T-cell (primary cell): Measurements from ENCODE around the gene LILRA6. TPM values are rescaled to one million over a fixed set of nuclear protein-coding genes. Genes with fewer than 3 reads are reported as not detected.
A peak's percentile ranks its signal among the peaks of the same experiment; 100 is the strongest.

Source experiments
- ATAC-seq, 4 experiments: fragments of 200-7000 bp in 3 of 4; fragments of 150-1000 bp in 1 of 4; cut with Tn5 transposase; replicated peaks in 1 of 4; 1 replicate in 3 of 4; 2 replicates in 1 of 4; pipeline ENCODE4 v1.10.0; 2021; ENCODE audit warnings: moderate library complexity in 3 of 4, mild to moderate bottlenecking in 2 of 4, moderate number of reproducible peaks in 1 of 4
- CTCF ChIA-PET, 2 donors: fragments of 300-600 bp; sonication (Branson Sonifier 250); formaldehyde crosslinking; loops; one replicate each; lab custom pipeline; 2022; ENCODE audit warnings: antibody characterized with exemption in 2 of 2; lab: Charles Lee
- POLR2A ChIA-PET, 2 donors: fragments of 300-600 bp; sonication (Branson Sonifier 250); formaldehyde crosslinking; loops; one replicate each; lab custom pipeline; 2022; ENCODE audit warnings: antibody characterized with exemption in 2 of 2; lab: Charles Lee
- DNase-seq, 35 experiments: peaks; one replicate each; pipeline versions ENCODE4 v3.0.0 to v3.0.0-alpha.2; 2013 to 2023
- H3K27ac ChIP-seq: one replicate; pipeline ENCODE4 v1.5.1; 2013; ENCODE audit warnings: low read length
- H3K27me3 ChIP-seq, 2 experiments: replicated peaks in 1 of 2; 1 replicate in 1 of 2; 2 replicates in 1 of 2; pipeline versions ENCODE4 v1.6.1 to v1.7.0; 2013; ENCODE audit warnings: low read length in 1 of 2, mixed read lengths in 1 of 2; ENCODE audit not compliant: control insufficient read depth in 2 of 2, insufficient read depth in 2 of 2; ENCODE audit errors: extremely low read depth in 1 of 2
- H3K36me3 ChIP-seq, 2 donors: 1 replicate in 1 of 2; 2 replicates in 1 of 2; pipeline versions ENCODE4 v1.6.1 to v1.7.0; 2013; ENCODE audit warnings: low read length in 1 of 2; ENCODE audit not compliant: control insufficient read depth in 2 of 2, insufficient read depth in 1 of 2; ENCODE audit errors: extremely low read depth in 1 of 2
- H3K4me1 ChIP-seq, 2 experiments: 1 replicate in 1 of 2; 2 replicates in 1 of 2; pipeline versions ENCODE4 v1.6.1 to v1.7.0; 2013; ENCODE audit warnings: low read length in 2 of 2, mixed read lengths in 1 of 2; ENCODE audit not compliant: insufficient read depth in 2 of 2, control insufficient read depth in 1 of 2; ENCODE audit errors: extremely low read depth in 1 of 2
- H3K4me3 ChIP-seq, 2 donors: 1 replicate in 1 of 2; 2 replicates in 1 of 2; pipeline versions ENCODE4 v1.5.1 to v1.7.0; 2013; ENCODE audit warnings: mild to moderate bottlenecking in 2 of 2, low read length in 1 of 2, moderate library complexity in 1 of 2; ENCODE audit not compliant: control insufficient read depth in 1 of 2; ENCODE audit errors: extremely low read depth in 1 of 2
- H3K9me3 ChIP-seq: 2 replicates; pipeline ENCODE4 v1.7.0; 2013
- H3K27ac Mint-ChIP-seq, 2 donors: one replicate each; pipeline ENCODE4 v1.8.0; 2020 to 2021; ENCODE audit warnings: mild to moderate bottlenecking in 2 of 2, mixed read lengths in 2 of 2
- H3K27me3 Mint-ChIP-seq, 2 donors: one replicate each; pipeline ENCODE4 v1.8.0; 2021 to 2022; ENCODE audit warnings: mixed read lengths in 2 of 2
- H3K36me3 Mint-ChIP-seq: one replicate; pipeline ENCODE4 v1.8.0; 2021; ENCODE audit warnings: mixed read lengths
- H3K4me1 Mint-ChIP-seq, 3 donors: one replicate each; pipeline ENCODE4 v1.8.0; 2020 to 2022; ENCODE audit warnings: mixed read lengths in 3 of 3, mild to moderate bottlenecking in 1 of 3
- H3K4me3 Mint-ChIP-seq, 3 donors: one replicate each; pipeline ENCODE4 v1.8.0; 2020 to 2022; ENCODE audit warnings: mild to moderate bottlenecking in 3 of 3, mixed read lengths in 3 of 3, moderate library complexity in 3 of 3
- H3K9me3 Mint-ChIP-seq, 3 donors: one replicate each; pipeline ENCODE4 v1.8.0; 2020 to 2022; ENCODE audit warnings: mixed read lengths in 3 of 3
- WGBS: methylation state at CpG from one replicate; pipeline ENCODE4 v1.1.5; 2013; ENCODE audit warnings: missing lambda C conversion rate; ENCODE audit not compliant: insufficient coverage; 5-methylcytosine and 5-hydroxymethylcytosine counted together
- total RNA-seq, 35 experiments: library from RNA in 6 of 35; stranded (reverse) in 6 of 35; fragments of 120-200 nt in 1 of 35; gene quantifications; one replicate each; pipeline versions ENCODE4 v1.2.1 to v1.2.4 and lab custom pipeline; 2013 to 2026

LILRA6 gene
- total RNA-seq, 5 donors from 2014 or later (not counting 1 experiment from before 2014, with no cell fraction given) = 0.13 to 0.58 (median 0.43) TPM; not detected in 2

GRCh38 chr19:54203151-54203611, 39.4 kb downstream of the LILRA6 start:
- Mint-ChIP-seq H3K4me3 (peak overlapping the region; percentile 47 to 99 (median 96)), H3K27me3 (no peaks in the 10 kb centered on the region), H3K9me3 (no peaks in the 10 kb centered on the region), H3K4me1 (peaks cover 75 to 80% (median 78%) of the 10 kb centered on the region in 3 donors), H3K36me3 (peaks cover 61% of the 10 kb centered on the region), H3K27ac (peak overlapping the region in 1 of 2 donors; percentile 16)
- H3K4me1 ChIP-seq = peaks cover 24 to 75% of the 10 kb centered on the region in 2 experiments
- DNase-seq (no peak), ATAC-seq (no peak)
- ChIA-PET POLR2A (no interaction called here), CTCF (no interaction called here)
- no peak overlapping the region for H3K27ac ChIP-seq
- H3K36me3 ChIP-seq = peaks cover 19 to 65% of the 10 kb centered on the region in 2 donors
- H3K9me3 ChIP-seq = no peaks in the 10 kb centered on the region
- WGBS = 88% methylated on average over 4 of the region's 9 CpGs
- H3K4me3 ChIP-seq = no peak overlapping the region
- H3K27me3 ChIP-seq = no peaks in the 10 kb centered on the region

- Histone ChIP-seq H3K4me1 (peaks cover 24 to 63% of the 10 kb centered on the region in 2 experiments), H3K9me3 (no peaks in the 10 kb centered on the region), H3K27ac (peak overlapping the region; percentile 94), H3K27me3 (no peaks in the 10 kb centered on the region), H3K36me3 (peaks cover 19 to 53% of the 10 kb centered on the region in 2 donors), H3K4me3 (peak overlapping the region in 1 of 2 donors; percentile 88)
- no peak for ATAC-seq
- ChIA-PET CTCF (no interaction called here), POLR2A (no interaction called here)
- peaks cover 63 to 68% (median 66%) of the 10 kb centered on the region in 3 donors for H3K4me1 Mint-ChIP-seq
- 59% methylated on average over 7 of the region's 13 CpGs for WGBS
- H3K36me3 Mint-ChIP-seq = peaks cover 50% of the 10 kb centered on the region
- peak overlapping the region; percentile 96 to 100 (median 99) for H3K4me3 Mint-ChIP-seq
- no peaks in the 10 kb centered on the region for H3K9me3 Mint-ChIP-seq
- H3K27ac Mint-ChIP-seq = peak overlapping the region; percentile 82 to 98
- no peaks in the 10 kb centered on the region for H3K27me3 Mint-ChIP-seq
- no peak for DNase-seq
Observed at GRCh38 chr19:54201980-54202379, 40.6 kb downstream of the LILRA6 start.

GRCh38 chr19:54201172-54201701, 41.4 kb downstream of the LILRA6 start:
- peaks cover 12 to 46% of the 10 kb centered on the region in 2 donors for H3K36me3 ChIP-seq
- ChIA-PET CTCF (interaction anchor here (0.6 to 1.5 kb wide), 5 partner anchors 10 to 1907 kb away, joined by 3 to 9 read pairs (median 3); partner anchors contain the start of genes CNOT3 (in 1 of the 2), MBOAT7 (in 1 of the 2) and TSEN34 (in 1 of the 2)), POLR2A (interaction anchor here in 1 of 2 donors (0.7 to 1.9 kb wide), 5 partner anchors 11 to 579 kb away, joined by 3 to 18 read pairs (median 8); partner anchors contain the start of genes CNOT3, LENG1, MBOAT7 and MYADM)
- no peaks in the 10 kb centered on the region for H3K27me3 ChIP-seq
- peaks cover 56 to 61% (median 59%) of the 10 kb centered on the region in 3 donors for H3K4me1 Mint-ChIP-seq
- H3K27me3 Mint-ChIP-seq = no peaks in the 10 kb centered on the region
- peak overlapping the region; percentile 98 for H3K27ac Mint-ChIP-seq
- H3K4me3 Mint-ChIP-seq = peak overlapping the region; percentile 96 to 100 (median 99)
- H3K4me3 ChIP-seq = peak overlapping the region; percentile 88 to 95
- peaks cover 24 to 55% of the 10 kb centered on the region in 2 experiments for H3K4me1 ChIP-seq
- H3K36me3 Mint-ChIP-seq = peaks cover 42% of the 10 kb centered on the region
- H3K27ac ChIP-seq = peak overlapping the region; percentile 94
- no peaks in the 10 kb centered on the region for H3K9me3 Mint-ChIP-seq
- 5% methylated on average over 17 of the region's 28 CpGs for WGBS
- no peak for DNase-seq
- H3K9me3 ChIP-seq = no peaks in the 10 kb centered on the region
- ATAC-seq = no peak

- no peaks in the 10 kb centered on the region for H3K27me3 Mint-ChIP-seq
- no peak overlapping the region for H3K4me3 ChIP-seq
- peak overlapping the region in 1 of 2 donors; percentile 17 for H3K27ac Mint-ChIP-seq
- H3K27me3 ChIP-seq = no peaks in the 10 kb centered on the region
- 94% methylated on average over 10 of the region's 16 CpGs for WGBS
- DNase-seq (no peak), ATAC-seq (no peak)
- H3K27ac ChIP-seq = no peak overlapping the region
- peaks cover 39 to 46% (median 43%) of the 10 kb centered on the region in 3 donors for H3K4me1 Mint-ChIP-seq
- peaks cover 24 to 40% of the 10 kb centered on the region in 2 experiments for H3K4me1 ChIP-seq
- H3K9me3 Mint-ChIP-seq = no peaks in the 10 kb centered on the region
- H3K9me3 ChIP-seq = no peaks in the 10 kb centered on the region
- POLR2A ChIA-PET = interaction anchor here in 1 of 2 donors (0.7 to 1.5 kb wide), 3 partner anchors 10 to 62 kb away, joined by 3 to 9 read pairs (median 5); partner anchors contain the start of gene CNOT3
- CTCF ChIA-PET = no interaction called here
- H3K4me3 Mint-ChIP-seq = peak overlapping the region; percentile 60 to 96 (median 70)
- H3K36me3 Mint-ChIP-seq = peaks cover 36% of the 10 kb centered on the region
- H3K36me3 ChIP-seq = peaks cover 4 to 38% of the 10 kb centered on the region in 2 donors
Observed at GRCh38 chr19:54199401-54199800, 43.2 kb downstream of the LILRA6 start.

GRCh38 chr19:54197121-54197520, 45.5 kb downstream of the LILRA6 start:
- no peak overlapping the region for H3K27ac ChIP-seq
- peaks cover 24% of the 10 kb centered on the region for H3K36me3 Mint-ChIP-seq
- H3K9me3 Mint-ChIP-seq = no peaks in the 10 kb centered on the region
- no peaks in the 10 kb centered on the region for H3K27me3 Mint-ChIP-seq
- H3K36me3 ChIP-seq = peaks cover 0 to 32% of the 10 kb centered on the region in 2 donors
- ATAC-seq (no peak), DNase-seq (no peak)
- WGBS = 93% methylated on average over 1 of the region's 3 CpGs
- H3K4me1 ChIP-seq = peaks cover 12 to 23% of the 10 kb centered on the region in 2 experiments
- no peak overlapping the region for H3K4me3 Mint-ChIP-seq
- no peak overlapping the region for H3K4me3 ChIP-seq
- peaks cover 30 to 39% (median 37%) of the 10 kb centered on the region in 3 donors for H3K4me1 Mint-ChIP-seq
- no peak overlapping the region for H3K27ac Mint-ChIP-seq
- POLR2A ChIA-PET = no interaction called here
- CTCF ChIA-PET = no interaction called here
- H3K9me3 ChIP-seq = no peaks in the 10 kb centered on the region
- H3K27me3 ChIP-seq = no peaks in the 10 kb centered on the region

GRCh38 chr19:54196536-54196935, 46.1 kb downstream of the LILRA6 start:
- DNase-seq (no peak), ATAC-seq (no peak)
- Histone ChIP-seq H3K9me3 (no peaks in the 10 kb centered on the region), H3K4me1 (peaks cover 12 to 23% of the 10 kb centered on the region in 2 experiments), H3K27me3 (no peaks in the 10 kb centered on the region), H3K27ac (no peak overlapping the region), H3K36me3 (peaks cover 0 to 28% of the 10 kb centered on the region in 2 donors), H3K4me3 (no peak overlapping the region)
- H3K9me3 Mint-ChIP-seq = no peaks in the 10 kb centered on the region
- H3K4me3 Mint-ChIP-seq = no peak overlapping the region
- CTCF ChIA-PET = no interaction called here
- no peak overlapping the region for H3K27ac Mint-ChIP-seq
- no peaks in the 10 kb centered on the region for H3K27me3 Mint-ChIP-seq
- peaks cover 19% of the 10 kb centered on the region for H3K36me3 Mint-ChIP-seq
- peaks cover 30 to 39% (median 37%) of the 10 kb centered on the region in 3 donors for H3K4me1 Mint-ChIP-seq
- 80% methylated on average over 1 of the region's 7 CpGs for WGBS
- POLR2A ChIA-PET = no interaction called here
